HepG2 (cell line): Measurements from ENCODE around the gene ZNF557. TPM values are rescaled to one million over a fixed set of nuclear protein-coding genes. Genes with fewer than 3 reads are reported as not detected.

Experiments
- ATAC-seq: fragments of 200-7000 bp; cut with Tn5 transposase; 3 replicates; pipeline ENCODE4 v1.9.1; 2020; ENCODE audit warnings: mild to moderate bottlenecking, moderate library complexity
- BruUV-seq: library from RNA; stranded (reverse); fragments of 400-500 nt; replicated peaks from 2 replicates; lab custom pipeline; 2021; lab: Mats Ljungman, UMichigan
- CTCF ChIA-PET: fragments of 300-600 bp; formaldehyde crosslinking; extraction: SDS; loops from one replicate; lab custom pipeline; 2021; ENCODE audit warnings: low total read pairs, inconsistent platforms, low intra/inter-chr PET ratio; lab: Yijun Ruan, JAX
- POLR2A ChIA-PET: fragments of 350-600 bp; sonication (Branson Sonifier 250); formaldehyde crosslinking; loops from one replicate; lab custom pipeline; 2020; ENCODE audit warnings: antibody characterized with exemption, inconsistent platforms; lab: Yijun Ruan, JAX
- DNase-seq: peaks from one replicate; pipeline ENCODE4 v3.0.0-alpha.2; 2015; ENCODE audit warnings: low spot score
- FAIRE-seq: peaks from 3 replicates; lab custom pipeline; 2011; peaks lifted over from hg19 to GRCh38; lab: Jason Lieb, UNC
- H2AFZ ChIP-seq: one replicate; pipeline ENCODE4 v1.6.1; 2011; ENCODE audit warnings: low read length, inconsistent platforms
- H3K27ac ChIP-seq: fragments of 300-600 bp; 3 replicates; pipeline ENCODE4 v1.8.0; 2011; ENCODE audit warnings: mixed run types, mild to moderate bottlenecking, mixed read lengths, low read length, inconsistent platforms; ENCODE audit not compliant: insufficient read depth; ENCODE audit errors: extremely low read length
- H3K27me3 ChIP-seq, 2 experiments: fragments of 200-600 bp in 1 of 2; 2 replicates in 1 of 2; 3 replicates in 1 of 2; pipeline versions ENCODE4 v1.6.0 to v1.8.0; 2011; ENCODE audit warnings: low read length in 2 of 2, mild to moderate bottlenecking in 2 of 2, moderate library complexity in 2 of 2, inconsistent platforms in 1 of 2; ENCODE audit not compliant: insufficient read depth in 2 of 2, control insufficient read depth in 1 of 2
- H3K36me3 ChIP-seq, 2 experiments: fragments of 200-600 bp in 1 of 2; replicated peaks in 1 of 2; 2 replicates in 1 of 2; 3 replicates in 1 of 2; pipeline versions ENCODE4 v1.5.1 to v1.8.0; 2011; ENCODE audit warnings: low read length in 2 of 2, inconsistent platforms in 1 of 2; ENCODE audit not compliant: insufficient read depth in 2 of 2, control insufficient read depth in 1 of 2
- H3K4me1 ChIP-seq: 2 replicates; pipeline ENCODE4 v1.5.1; 2012; ENCODE audit warnings: low read length, inconsistent platforms; ENCODE audit not compliant: insufficient read depth
- H3K4me2 ChIP-seq: 2 replicates; pipeline ENCODE4 v1.6.0; 2011; ENCODE audit warnings: low read depth, low read length, inconsistent platforms
- H3K4me3 ChIP-seq, 3 experiments: fragments of 200-600 bp in 1 of 3; sonication (generic), shearing (Covaris generic) in 1 of 3; replicated peaks in 1 of 3; 2 replicates each; pipeline ENCODE4 v1.5.1; 2011 to 2016; ENCODE audit warnings: low read length in 3 of 3, inconsistent platforms in 2 of 3, low read depth in 2 of 3, mild to moderate bottlenecking in 2 of 3, control low read depth in 1 of 3, mixed read lengths in 1 of 3; ENCODE audit not compliant: insufficient read depth in 1 of 3
- H3K79me2 ChIP-seq: one replicate; pipeline ENCODE4 v1.6.1; 2011; ENCODE audit warnings: low read length, inconsistent platforms; ENCODE audit not compliant: insufficient read depth
- H3K9ac ChIP-seq: 2 replicates; pipeline ENCODE4 v1.6.0; 2011; ENCODE audit warnings: mild to moderate bottlenecking, low read depth, low read length, inconsistent platforms; ENCODE audit not compliant: insufficient read depth
- H3K9me3 ChIP-seq: 2 replicates; pipeline ENCODE4 v1.5.1; 2012; ENCODE audit warnings: mild to moderate bottlenecking, low read length
- H4K20me1 ChIP-seq: 2 replicates; pipeline ENCODE4 v1.6.0; 2011; ENCODE audit warnings: inconsistent platforms, mild to moderate bottlenecking, low read length, moderate library complexity; ENCODE audit not compliant: insufficient read depth
- HDAC1 ChIP-seq: sonication (generic); formaldehyde crosslinking; IDR thresholded peaks from 2 replicates; pipeline ENCODE4 v1.5.1; 2020; ENCODE audit warnings: mild to moderate bottlenecking, missing genetic modification reagents
- RBAK ChIP-seq: sonication (generic); formaldehyde crosslinking; IDR thresholded peaks from 2 replicates; pipeline ENCODE4 v1.5.1; 2020; ENCODE audit warnings: mild to moderate bottlenecking, missing genetic modification reagents
- REL ChIP-seq: sonication (generic); formaldehyde crosslinking; conservative IDR thresholded peaks from 2 replicates; pipeline ENCODE4 v1.8.0; 2022; ENCODE audit warnings: mild to moderate bottlenecking, missing genetic modification reagents, moderate library complexity
- ZFP91 ChIP-seq: sonication (generic); formaldehyde crosslinking; IDR thresholded peaks from 2 replicates; pipeline ENCODE4 v1.9.0; 2022; ENCODE audit warnings: missing genetic modification reagents, mild to moderate bottlenecking, borderline replicate concordance
- ZNF234 ChIP-seq: sonication (generic); formaldehyde crosslinking; conservative IDR thresholded peaks from 2 replicates; pipeline ENCODE4 v1.5.1; 2020; ENCODE audit warnings: mild to moderate bottlenecking, missing genetic modification reagents
- ZNF253 ChIP-seq: sonication (generic); formaldehyde crosslinking; IDR thresholded peaks from 2 replicates; pipeline ENCODE4 v1.8.0; 2022; ENCODE audit warnings: mild to moderate bottlenecking, missing genetic modification reagents, borderline replicate concordance
- ZNF274 ChIP-seq: sonication (generic); formaldehyde crosslinking; IDR thresholded peaks from 2 replicates; pipeline ENCODE4 v1.5.1; 2020; ENCODE audit warnings: mild to moderate bottlenecking, missing genetic modification reagents
- ZNF562 ChIP-seq: sonication (generic); formaldehyde crosslinking; IDR thresholded peaks from 2 replicates; pipeline ENCODE4 v1.8.0; 2022; ENCODE audit warnings: missing genetic modification reagents, borderline replicate concordance
- ZNF629 ChIP-seq: sonication (generic); formaldehyde crosslinking; conservative IDR thresholded peaks from 2 replicates; pipeline ENCODE4 v1.5.0; 2020; ENCODE audit warnings: missing genetic modification reagents
- WGBS: methylation state at CpG from one replicate; pipeline ENCODE4 v1.1.6; 2017; ENCODE audit warnings: low lambda C conversion rate; 5-methylcytosine and 5-hydroxymethylcytosine counted together
- in situ Hi-C: cut with HindIII; loops from 2 replicates; pipeline ENCODE4 v1.10.0; 2017; ENCODE audit warnings: low pct_unique_long_range_greater_than_20kb; ENCODE audit not compliant: extremely low pct_ligation_motif_present
- intact Hi-C: fragments of 100-400 bp; cut with micrococcal nuclease; formaldehyde crosslinking; loops from one replicate; pipeline ENCODE4 v1.10.0; 2022; ENCODE audit not compliant: unreplicated experiment
- polyA plus RNA-seq, 8 experiments: library from polyadenylated mRNA; depleted of rRNA in 3 of 8; stranded (reverse) in 7 of 8; unstranded in 1 of 8; fragments of >200 nt; fragmentation: Illumina TruSeq in 4 of 8; extraction: Trizol in 4 of 8; gene quantifications; 2 replicates each; pipeline versions ENCODE4 v1.2.1 to v1.2.3, GENCODE V29; 2011 to 2016; ENCODE audit warnings: low read depth in 4 of 8, missing spikeins in 1 of 8, mixed read lengths in 1 of 8; ENCODE audit not compliant: insufficient read depth in 1 of 8
- total RNA-seq, 5 experiments: library from RNA; depleted of rRNA; stranded (reverse); fragments of >200 nt; fragmentation: Illumina TruSeq; extraction: Trizol; gene quantifications; 2 replicates each; pipeline ENCODE4 v1.2.3, GENCODE V29; 2016; ENCODE audit warnings: low read depth in 1 of 5

The ZNF557 gene
- total and polyA plus RNA-seq, 2 of the 13 experiments (the other 11 are each of a cell fraction or from before 2014, with no cell fraction given) = 2.1 to 7.8 TPM

GRCh38 chr19:7083076-7083956 is 13.8 kb downstream of the ZNF557 start:
- CTCF ChIA-PET = no interaction called here
- Histone ChIP-seq H3K79me2 (no peaks in the 10 kb centered on the region), H3K4me3 (no peak overlapping the region), H3K9me3 (peaks cover 76% of the 10 kb centered on the region), H3K27ac (no peak overlapping the region), H4K20me1 (no peaks in the 10 kb centered on the region), H3K4me2 (no peak overlapping the region), H3K4me1 (no peaks in the 10 kb centered on the region), H3K36me3 (peaks cover 26 to 61% of the 10 kb centered on the region in 2 experiments), H2AFZ (no peak overlapping the region), H3K9ac (no peak overlapping the region), H3K27me3 (no peaks in the 10 kb centered on the region)
- in situ Hi-C loops (no loop called here), intact Hi-C loops (no loop called here)
- FAIRE-seq = no peak
- POLR2A ChIA-PET = interaction anchor here (1.5 kb wide), 1 partner anchor 14 kb away, joined by 5 read pairs; the partner anchor contains the start of gene ZNF557
- TSS peak; percentile 45 for BruUV-seq
- peak; percentile 57; the same call in 1 of the 2 replicates for TF ChIP-seq RBAK (CRISPR knock-in tag)
- no peak for TF ChIP-seq ZNF234
- TF ChIP-seq ZFP91 = no peak
- TF ChIP-seq ZNF274 = peak; percentile 100
- ATAC-seq = no peak
- WGBS = 97% methylated on average over 15 of the region's 15 CpGs
- DNase-seq = no peak

GRCh38 chr19:7088999-7089398 is 19.5 kb downstream of the ZNF557 start:
- Histone ChIP-seq H3K4me3 (no peak overlapping the region), H3K4me1 (no peaks in the 10 kb centered on the region), H2AFZ (no peak overlapping the region), H3K9ac (no peak overlapping the region), H3K36me3 (peaks cover under 1 to 8% of the 10 kb centered on the region in 2 experiments; a peak in 4 of 5 replicates), H4K20me1 (no peaks in the 10 kb centered on the region), H3K27ac (no peak overlapping the region), H3K79me2 (no peaks in the 10 kb centered on the region), H3K4me2 (no peak overlapping the region), H3K27me3 (no peaks in the 10 kb centered on the region), H3K9me3 (peaks cover 27% of the 10 kb centered on the region)
- no peak for ATAC-seq
- intact Hi-C loops (no loop called here), in situ Hi-C loops (no loop called here)
- FAIRE-seq = no peak
- TF ChIP-seq ZNF562 (CRISPR knock-in tag) (no peak), ZNF629 (CRISPR knock-in tag) (no peak), REL (CRISPR knock-in tag) (no peak), ZNF253 (CRISPR knock-in tag) (no peak), HDAC1 (CRISPR knock-in tag) (no peak)
- CTCF ChIA-PET = no interaction called here
- no TSS peak for BruUV-seq
- POLR2A ChIA-PET = interaction anchor here (1.0 kb wide), 1 partner anchor 20 kb away, joined by 3 read pairs; the partner anchor contains the start of gene ZNF557
- WGBS = 96% methylated on average over 6 of the region's 6 CpGs
- no peak for DNase-seq
